Liver (tissue), 9 donors: ENCODE data around the gene CPED1. TPM values are rescaled to one million over a fixed set of nuclear protein-coding genes. Genes with fewer than 3 reads are reported as not detected.

Experiments used
- DNase-seq: peaks from one replicate; pipeline ENCODE4 v3.0.0-alpha.2; 2017; ENCODE audit warnings: low spot score
- H3K27ac ChIP-seq, 2 donors: one replicate each; pipeline ENCODE4 v1.7.0; 2013; ENCODE audit warnings: inconsistent platforms in 2 of 2, low read length in 2 of 2, control low read depth in 1 of 2, low read depth in 1 of 2, mild to moderate bottlenecking in 1 of 2
- H3K27me3 ChIP-seq, 4 donors: one replicate each; pipeline versions ENCODE4 v1.6.1 to v1.7.0; 2013; ENCODE audit warnings: low read length in 3 of 4, inconsistent platforms in 1 of 4, mild to moderate bottlenecking in 1 of 4, moderate library complexity in 1 of 4; ENCODE audit not compliant: control insufficient read depth in 4 of 4, insufficient read depth in 4 of 4
- H3K36me3 ChIP-seq, 4 donors: one replicate each; pipeline versions ENCODE4 v1.6.1 to v1.7.0; 2013; ENCODE audit warnings: low read length in 3 of 4, mild to moderate bottlenecking in 3 of 4, low read depth in 1 of 4, moderate library complexity in 1 of 4; ENCODE audit not compliant: control insufficient read depth in 4 of 4, insufficient read depth in 3 of 4
- H3K4me1 ChIP-seq, 4 donors: one replicate each; pipeline versions ENCODE4 v1.6.1 to v1.7.0; 2013; ENCODE audit warnings: low read length in 3 of 4, mild to moderate bottlenecking in 3 of 4, moderate library complexity in 1 of 4; ENCODE audit not compliant: control insufficient read depth in 4 of 4, insufficient read depth in 4 of 4
- H3K4me3 ChIP-seq, 3 donors: one replicate each; pipeline versions ENCODE4 v1.6.1 to v1.7.0; 2013; ENCODE audit warnings: low read length in 3 of 3, control low read depth in 1 of 3, low read depth in 1 of 3, mild to moderate bottlenecking in 1 of 3
- H3K9ac ChIP-seq, 2 donors: one replicate each; pipeline ENCODE4 v1.7.0; 2013; ENCODE audit warnings: low read length in 2 of 2, mild to moderate bottlenecking in 2 of 2, moderate library complexity in 2 of 2, control low read depth in 1 of 2, low read depth in 1 of 2
- H3K9me3 ChIP-seq, 4 donors: one replicate each; pipeline versions ENCODE4 v1.6.1 to v1.7.0; 2013; ENCODE audit warnings: low read length in 3 of 4; ENCODE audit not compliant: control insufficient read depth in 4 of 4
- EGR1 ChIP-seq, 2 donors: IDR thresholded peaks; 2 replicates each; pipeline ENCODE4 v1.6.1; 2016 to 2018; ENCODE audit warnings: antibody characterized with exemption in 2 of 2, low read depth in 2 of 2
- FOXA1 ChIP-seq: IDR thresholded peaks from 2 replicates; pipeline ENCODE4 v1.6.1; 2016; ENCODE audit warnings: antibody characterized with exemption
- FOXA2 ChIP-seq: IDR thresholded peaks from 2 replicates; pipeline ENCODE4 v1.6.1; 2016; ENCODE audit warnings: antibody characterized with exemption
- GABPA ChIP-seq, 2 donors: IDR thresholded peaks in 1 of 2; conservative IDR thresholded peaks in 1 of 2; 2 replicates each; pipeline ENCODE4 v1.6.1; 2016; ENCODE audit warnings: antibody characterized with exemption in 2 of 2, mild to moderate bottlenecking in 1 of 2, moderate library complexity in 1 of 2
- HNF4G ChIP-seq: IDR thresholded peaks from 2 replicates; pipeline ENCODE4 v1.6.1; 2016; ENCODE audit warnings: antibody characterized with exemption
- JUND ChIP-seq, 2 donors: IDR thresholded peaks; 2 replicates each; pipeline ENCODE4 v1.6.1; 2016; ENCODE audit warnings: antibody characterized with exemption in 2 of 2
- NR2F2 ChIP-seq: IDR thresholded peaks from 2 replicates; pipeline ENCODE4 v1.6.1; 2016; ENCODE audit warnings: antibody characterized with exemption
- RXRA ChIP-seq, 2 donors: IDR thresholded peaks; 2 replicates each; pipeline ENCODE4 v1.6.1; 2017 to 2018; ENCODE audit warnings: antibody characterized with exemption in 2 of 2, mild to moderate bottlenecking in 1 of 2
- TAF1 ChIP-seq: conservative IDR thresholded peaks from 2 replicates; pipeline ENCODE4 v1.6.1; 2016; ENCODE audit warnings: antibody characterized with exemption, mild to moderate bottlenecking
- YY1 ChIP-seq: IDR thresholded peaks from 2 replicates; pipeline ENCODE4 v1.6.1; 2016; ENCODE audit warnings: antibody characterized with exemption, mild to moderate bottlenecking
- WGBS: extraction: QIAGEN DNeasy Blood & Tissue Kit; methylation state at CpG from one replicate; pipeline ENCODE4 v1.1.7; 2013; 5-methylcytosine and 5-hydroxymethylcytosine counted together
- polyA plus RNA-seq, 2 donors: library from polyadenylated mRNA; stranded (reverse) in 1 of 2; unstranded in 1 of 2; fragments of 200-250 nt in 1 of 2; fragments of >200 nt in 1 of 2; fragmentation: Nextera tagmentation in 1 of 2; extraction: Ambion mirVana in 1 of 2; gene quantifications; one replicate each; pipeline versions ENCODE4 v1.2.1 to v1.2.3, GENCODE V29; 2013 to 2015
- total RNA-seq, 2 donors: library from RNA; depleted of rRNA; stranded (reverse); fragments of >200 nt; gene quantifications; one replicate each; pipeline ENCODE4 v1.2.3, GENCODE V29; 2014
- TF ChIP-seq, protein P1 (sequence below): fragments of 150-350 bp; IDR thresholded peaks from 2 replicates; pipeline ENCODE4 v1.5.1; 2017; ENCODE audit warnings: improper control_type of control experiment, low read depth, low read length; ENCODE audit not compliant: missing input control
- TF ChIP-seq, protein P2 (sequence below): IDR thresholded peaks from 2 replicates; pipeline ENCODE4 v1.6.1; 2016; ENCODE audit warnings: antibody characterized with exemption
- TF ChIP-seq, protein P3 (sequence below): IDR thresholded peaks from 2 replicates; pipeline ENCODE4 v1.6.1; 2016; ENCODE audit warnings: antibody characterized with exemption, mild to moderate bottlenecking
- TF ChIP-seq, protein P4 (sequence below): IDR thresholded peaks from 2 replicates; pipeline ENCODE4 v1.6.1; 2016; ENCODE audit warnings: antibody characterized with exemption
- donor health status: healthy.
- donor health status: healthy.
- donor health status: healthy.
- donor health status: healthy.
- donor health status: healthy.

CPED1 gene
- total and polyA plus RNA-seq, 4 donors = 8.5 to 58.0 (median 14.6) TPM

DNA sequence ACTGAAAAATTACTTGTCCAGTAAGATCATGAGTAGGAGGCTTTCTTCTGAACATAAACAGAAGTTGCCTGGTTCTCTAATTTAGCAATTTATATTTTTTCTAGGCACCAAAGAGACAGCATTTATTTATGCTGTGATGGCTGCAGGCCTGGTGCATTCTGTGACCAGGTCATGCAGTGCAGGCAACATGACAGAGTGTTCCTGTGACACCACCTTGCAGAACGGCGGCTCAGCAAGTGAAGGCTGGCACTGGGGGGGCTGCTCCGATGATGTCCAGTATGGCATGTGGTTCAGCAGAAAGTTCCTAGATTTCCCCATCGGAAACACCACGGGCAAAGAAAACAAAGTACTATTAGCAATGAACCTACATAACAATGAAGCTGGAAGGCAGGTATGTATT is 343.1 kb downstream of the CPED1 start:
- TF ChIP-seq, protein P1, sequence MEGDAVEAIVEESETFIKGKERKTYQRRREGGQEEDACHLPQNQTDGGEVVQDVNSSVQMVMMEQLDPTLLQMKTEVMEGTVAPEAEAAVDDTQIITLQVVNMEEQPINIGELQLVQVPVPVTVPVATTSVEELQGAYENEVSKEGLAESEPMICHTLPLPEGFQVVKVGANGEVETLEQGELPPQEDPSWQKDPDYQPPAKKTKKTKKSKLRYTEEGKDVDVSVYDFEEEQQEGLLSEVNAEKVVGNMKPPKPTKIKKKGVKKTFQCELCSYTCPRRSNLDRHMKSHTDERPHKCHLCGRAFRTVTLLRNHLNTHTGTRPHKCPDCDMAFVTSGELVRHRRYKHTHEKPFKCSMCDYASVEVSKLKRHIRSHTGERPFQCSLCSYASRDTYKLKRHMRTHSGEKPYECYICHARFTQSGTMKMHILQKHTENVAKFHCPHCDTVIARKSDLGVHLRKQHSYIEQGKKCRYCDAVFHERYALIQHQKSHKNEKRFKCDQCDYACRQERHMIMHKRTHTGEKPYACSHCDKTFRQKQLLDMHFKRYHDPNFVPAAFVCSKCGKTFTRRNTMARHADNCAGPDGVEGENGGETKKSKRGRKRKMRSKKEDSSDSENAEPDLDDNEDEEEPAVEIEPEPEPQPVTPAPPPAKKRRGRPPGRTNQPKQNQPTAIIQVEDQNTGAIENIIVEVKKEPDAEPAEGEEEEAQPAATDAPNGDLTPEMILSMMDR = no peak
- TF ChIP-seq, protein P2, sequence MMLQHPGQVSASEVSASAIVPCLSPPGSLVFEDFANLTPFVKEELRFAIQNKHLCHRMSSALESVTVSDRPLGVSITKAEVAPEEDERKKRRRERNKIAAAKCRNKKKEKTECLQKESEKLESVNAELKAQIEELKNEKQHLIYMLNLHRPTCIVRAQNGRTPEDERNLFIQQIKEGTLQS = no peak
- TF ChIP-seq GABPA (IDR thresholded peaks at IDR 0.05 in 1 of 2, conservative IDR thresholded peaks at IDR 0.05 in 1 of 2) = no peak
- no peak for TF ChIP-seq EGR1 (IDR thresholded peaks at IDR 0.05; ENCODE audit: low read depth in 2 of 2)
- no peak for DNase-seq
- Histone ChIP-seq H3K27ac (no peak overlapping the region), H3K4me1 (peaks cover 0 to 18% (median 12%) of the 10 kb centered on the region in 4 donors), H3K4me3 (no peak overlapping the region), H3K9ac (no peak overlapping the region), H3K9me3 (no peaks in the 10 kb centered on the region), H3K36me3 (no peaks in the 10 kb centered on the region), H3K27me3 (peaks cover 0 to 12% (median 3%) of the 10 kb centered on the region in 4 donors)
- 76% methylated on average over 5 of the region's 5 CpGs for WGBS

DNA sequence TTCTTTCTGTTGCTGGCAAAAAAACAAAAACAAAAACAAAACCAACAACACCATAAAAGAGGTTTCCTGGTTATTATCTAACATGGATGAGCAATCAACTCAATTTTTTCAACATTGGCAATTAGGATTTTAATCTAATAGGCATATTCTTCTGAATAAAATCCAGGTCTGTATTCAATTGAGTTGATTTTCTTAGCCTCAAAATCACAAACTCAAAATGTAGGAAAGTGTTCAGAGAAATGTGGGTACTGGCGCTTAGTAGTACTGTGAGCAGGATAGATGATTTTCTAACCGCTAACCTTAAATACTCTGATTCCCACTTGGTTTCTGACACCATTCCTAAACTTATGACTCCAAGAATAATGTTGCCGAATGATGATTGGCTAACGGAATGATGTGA is 345.9 kb downstream of the CPED1 start:
- no peak for TF ChIP-seq NR2F2
- TF ChIP-seq YY1 = no peak
- TF ChIP-seq, protein P2 = no peak
- TF ChIP-seq FOXA1 = no peak
- no peak for TF ChIP-seq FOXA2
- TF ChIP-seq HNF4G = no peak
- TF ChIP-seq RXRA (IDR thresholded peaks at IDR 0.05) = no peak
- TF ChIP-seq EGR1 (IDR thresholded peaks at IDR 0.05; ENCODE audit: low read depth in 2 of 2) = no peak
- TF ChIP-seq JUND (IDR thresholded peaks at IDR 0.05) = no peak
- no peak for TF ChIP-seq TAF1
- TF ChIP-seq, protein P3, sequence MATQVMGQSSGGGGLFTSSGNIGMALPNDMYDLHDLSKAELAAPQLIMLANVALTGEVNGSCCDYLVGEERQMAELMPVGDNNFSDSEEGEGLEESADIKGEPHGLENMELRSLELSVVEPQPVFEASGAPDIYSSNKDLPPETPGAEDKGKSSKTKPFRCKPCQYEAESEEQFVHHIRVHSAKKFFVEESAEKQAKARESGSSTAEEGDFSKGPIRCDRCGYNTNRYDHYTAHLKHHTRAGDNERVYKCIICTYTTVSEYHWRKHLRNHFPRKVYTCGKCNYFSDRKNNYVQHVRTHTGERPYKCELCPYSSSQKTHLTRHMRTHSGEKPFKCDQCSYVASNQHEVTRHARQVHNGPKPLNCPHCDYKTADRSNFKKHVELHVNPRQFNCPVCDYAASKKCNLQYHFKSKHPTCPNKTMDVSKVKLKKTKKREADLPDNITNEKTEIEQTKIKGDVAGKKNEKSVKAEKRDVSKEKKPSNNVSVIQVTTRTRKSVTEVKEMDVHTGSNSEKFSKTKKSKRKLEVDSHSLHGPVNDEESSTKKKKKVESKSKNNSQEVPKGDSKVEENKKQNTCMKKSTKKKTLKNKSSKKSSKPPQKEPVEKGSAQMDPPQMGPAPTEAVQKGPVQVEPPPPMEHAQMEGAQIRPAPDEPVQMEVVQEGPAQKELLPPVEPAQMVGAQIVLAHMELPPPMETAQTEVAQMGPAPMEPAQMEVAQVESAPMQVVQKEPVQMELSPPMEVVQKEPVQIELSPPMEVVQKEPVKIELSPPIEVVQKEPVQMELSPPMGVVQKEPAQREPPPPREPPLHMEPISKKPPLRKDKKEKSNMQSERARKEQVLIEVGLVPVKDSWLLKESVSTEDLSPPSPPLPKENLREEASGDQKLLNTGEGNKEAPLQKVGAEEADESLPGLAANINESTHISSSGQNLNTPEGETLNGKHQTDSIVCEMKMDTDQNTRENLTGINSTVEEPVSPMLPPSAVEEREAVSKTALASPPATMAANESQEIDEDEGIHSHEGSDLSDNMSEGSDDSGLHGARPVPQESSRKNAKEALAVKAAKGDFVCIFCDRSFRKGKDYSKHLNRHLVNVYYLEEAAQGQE = no peak
- TF ChIP-seq, protein P4, sequence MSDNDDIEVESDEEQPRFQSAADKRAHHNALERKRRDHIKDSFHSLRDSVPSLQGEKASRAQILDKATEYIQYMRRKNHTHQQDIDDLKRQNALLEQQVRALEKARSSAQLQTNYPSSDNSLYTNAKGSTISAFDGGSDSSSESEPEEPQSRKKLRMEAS = no peak
- H3K27me3 ChIP-seq = peaks cover 0 to 9% (median 3%) of the 10 kb centered on the region in 4 donors
- H3K4me3 ChIP-seq = no peak overlapping the region
- 95% methylated on average over 4 of the region's 4 CpGs for WGBS
- no peaks in the 10 kb centered on the region for H3K9me3 ChIP-seq
- no peak overlapping the region for H3K27ac ChIP-seq
- H3K36me3 ChIP-seq = no peaks in the 10 kb centered on the region
- peaks cover 0 to 12% (median 11%) of the 10 kb centered on the region in 4 donors for H3K4me1 ChIP-seq
- DNase-seq = no peak
- no peak overlapping the region for H3K9ac ChIP-seq
